DMS 273 (cell line): Measurements from ENCODE around the gene RAB35.
A peak's percentile ranks its signal among the peaks of the same experiment; 100 is the strongest.

Source experiments
- DNase-seq: peaks from one replicate; lab custom pipeline; 2025; ENCODE audit not compliant: unreplicated experiment; lab: John Stamatoyannopoulos, UW

RAB35 gene

DNA sequence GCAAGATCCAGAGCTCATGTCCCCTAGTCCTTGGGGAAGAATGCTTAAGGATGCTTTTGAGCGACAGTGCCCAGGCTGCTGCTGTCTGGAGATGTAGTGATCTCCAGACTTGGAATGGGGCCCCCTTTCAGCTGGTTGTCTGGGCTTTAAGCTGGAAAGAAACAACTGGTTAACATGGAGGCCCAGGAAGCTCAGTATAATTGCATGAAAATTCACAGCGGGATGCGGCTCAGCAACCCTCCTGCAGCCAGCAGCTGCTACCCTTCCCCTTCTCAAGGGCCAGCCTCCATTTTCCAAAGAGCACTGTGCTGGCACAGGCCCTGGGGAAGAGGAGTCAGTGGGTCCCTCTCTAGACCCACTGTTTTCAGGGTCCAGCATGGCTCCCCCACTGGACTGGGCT lies 26.3 kb downstream of the RAB35 start:
- DNase-seq = no peak

GRCh38 chr12:120089796-120090195 lies 26.8 kb downstream of the RAB35 start:
- no peak for DNase-seq

- no peak for DNase-seq
Measured at GRCh38 chr12:120089105-120089504, 27.4 kb downstream of the RAB35 start.

- DNase-seq = peak; percentile 98
Measured at GRCh38 chr12:120086801-120087621, 29.5 kb downstream of the RAB35 start.

GRCh38 chr12:120085920-120086645 lies 30.5 kb downstream of the RAB35 start:
- DNase-seq = peak; percentile 49

DNA sequence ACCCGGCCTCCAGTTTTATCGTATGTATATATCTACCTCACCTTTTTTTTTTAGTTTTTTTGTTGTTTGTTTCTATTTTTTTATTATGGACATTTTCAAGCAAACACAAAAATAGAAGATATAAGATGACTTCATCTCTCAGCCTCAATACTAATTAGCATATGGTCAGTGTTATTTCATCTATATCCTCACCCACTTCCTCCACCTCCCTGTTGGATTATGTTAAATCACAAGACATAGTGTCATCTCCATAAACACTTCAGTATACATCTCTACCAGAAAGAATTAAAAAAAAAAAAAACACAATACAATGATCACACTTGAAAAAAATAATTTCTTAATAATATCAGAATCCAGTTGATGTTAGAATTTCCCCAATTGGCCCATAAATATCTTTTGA lies 34.9 kb downstream of the RAB35 start:
- DNase-seq = no peak

GRCh38 chr12:120079411-120080400 lies 36.8 kb downstream of the RAB35 start:
- DNase-seq = no peak

GRCh38 chr12:120078868-120079267 lies 37.7 kb downstream of the RAB35 start:
- DNase-seq = no peak

DNA sequence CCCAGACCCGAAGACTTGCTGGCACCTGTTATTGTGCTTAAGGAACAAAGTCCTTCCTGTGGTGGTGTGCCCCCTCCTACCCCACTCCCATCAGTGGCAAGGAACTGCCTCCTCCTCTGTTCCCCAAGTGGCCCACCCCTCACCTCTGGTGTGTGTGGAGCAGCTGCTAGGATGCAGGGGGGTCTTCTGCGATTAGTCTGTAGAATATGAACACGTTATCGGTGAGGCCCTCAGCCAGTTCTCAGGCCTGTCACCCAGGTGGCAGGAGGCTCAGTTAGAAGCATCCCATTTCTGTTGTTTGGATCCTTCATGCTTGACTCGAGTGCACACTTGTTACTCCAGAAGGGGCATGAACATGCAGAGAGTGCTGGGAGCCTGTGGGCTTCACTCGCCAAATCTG lies 39.3 kb downstream of the RAB35 start:
- no peak for DNase-seq

GRCh38 chr12:120076651-120077050 lies 39.9 kb downstream of the RAB35 start:
- no peak for DNase-seq

- DNase-seq = no peak
Measured at GRCh38 chr12:120075034-120075616, 41.4 kb downstream of the RAB35 start.

- no peak for DNase-seq
Measured at GRCh38 chr12:120072472-120073249, 43.9 kb downstream of the RAB35 start.

- DNase-seq = no peak
Measured at GRCh38 chr12:120071493-120072020, 45.0 kb downstream of the RAB35 start.

DNA sequence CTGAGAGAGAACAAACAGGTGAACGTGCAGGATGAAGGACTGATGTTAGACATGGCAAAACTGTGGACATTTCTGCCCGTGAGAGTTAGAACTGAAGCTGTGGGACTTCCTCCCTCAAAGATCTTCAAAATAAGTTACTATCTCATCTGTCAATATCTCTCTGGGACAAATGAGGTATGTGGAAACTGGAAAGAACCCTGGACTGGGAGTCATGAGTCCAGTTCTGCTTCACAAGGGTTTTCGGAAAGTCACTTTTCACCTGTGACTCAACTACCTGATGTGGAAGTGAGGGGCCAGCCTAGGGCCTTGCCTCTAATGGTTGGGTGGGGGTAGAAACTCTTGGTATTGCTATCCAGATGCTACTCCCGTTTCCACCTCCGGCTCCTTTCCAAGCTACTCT lies 47.3 kb downstream of the RAB35 start:
- no peak for DNase-seq

GRCh38 chr12:120067901-120068300 lies 48.7 kb downstream of the RAB35 start:
- no peak for DNase-seq

DNA sequence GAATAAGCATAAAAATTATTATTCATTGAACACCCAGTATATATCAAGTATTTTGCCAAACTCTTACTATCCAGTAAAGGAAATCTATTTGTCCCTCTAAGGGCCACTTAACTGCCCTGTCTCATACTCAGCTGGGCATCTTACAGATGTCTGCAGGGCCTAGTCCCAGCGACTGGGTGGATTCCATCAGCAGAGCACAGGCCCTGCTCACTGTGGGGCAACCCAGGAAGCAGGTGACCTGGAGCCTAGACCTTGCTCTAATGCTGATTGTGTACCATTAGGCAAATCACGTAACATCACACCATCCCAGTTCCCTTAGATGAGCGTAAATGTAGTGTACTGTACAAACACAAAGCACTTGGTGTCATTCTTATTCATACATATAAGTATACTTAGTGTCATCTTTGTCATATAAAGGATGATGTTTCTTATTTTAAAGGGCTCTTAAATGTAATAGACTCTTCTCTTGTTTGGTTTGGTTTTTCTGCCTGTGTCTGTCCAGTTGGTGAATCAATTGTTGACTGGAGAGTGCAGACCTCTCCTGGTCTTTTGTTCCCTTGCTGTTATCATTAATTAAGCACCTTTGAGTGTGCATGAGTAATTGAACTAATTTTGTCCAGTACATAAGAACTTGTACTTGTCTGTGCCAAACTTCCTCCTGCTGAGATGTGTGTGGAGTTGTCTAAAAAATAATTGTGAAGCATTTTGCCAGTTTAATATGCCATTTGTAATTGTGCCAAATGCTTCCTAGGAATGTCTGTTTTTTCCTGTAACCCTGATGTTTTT lies 49.3 kb downstream of the RAB35 start:
- DNase-seq = no peak

DNA sequence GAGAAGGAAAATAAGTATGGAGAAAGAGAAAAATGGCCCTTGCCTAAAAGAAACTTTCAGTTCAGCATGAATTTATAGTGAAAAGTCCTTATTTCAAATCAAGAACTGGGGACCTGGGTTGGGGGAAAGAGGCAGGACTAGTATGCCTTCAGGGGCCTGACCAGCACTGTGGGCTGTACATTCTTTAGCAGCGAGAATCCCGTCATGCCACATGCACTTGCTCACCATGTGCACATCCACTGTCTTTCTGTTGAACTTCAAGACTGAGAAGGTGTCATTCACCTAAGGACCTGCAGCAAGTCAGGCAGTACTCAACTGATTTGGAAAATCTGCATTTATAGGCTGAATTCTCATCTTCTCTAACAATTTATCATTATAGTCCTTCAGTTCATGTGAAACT lies 50.2 kb downstream of the RAB35 start:
- no peak for DNase-seq

DNA sequence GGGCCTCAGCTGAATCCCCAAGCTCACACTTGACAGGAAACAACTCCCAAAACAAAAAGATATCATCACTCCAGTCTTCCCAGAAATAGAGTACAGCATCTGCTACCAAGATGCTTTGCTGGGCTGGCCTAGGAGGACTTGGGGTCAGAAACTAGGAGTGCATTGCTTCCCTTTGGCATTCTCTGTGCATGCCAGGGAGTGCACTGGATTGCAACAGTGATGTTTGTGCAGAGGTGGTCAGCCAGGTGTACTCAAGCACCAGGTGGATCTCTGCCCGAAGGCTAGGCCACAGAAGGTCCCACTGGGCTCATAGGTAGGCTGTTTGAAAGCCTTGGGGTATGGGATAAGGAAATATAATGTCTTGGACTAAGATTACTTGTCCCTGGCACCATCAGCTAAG lies 51.1 kb downstream of the RAB35 start:
- no peak for DNase-seq
